Astrocyte (in vitro differentiated cells and primary cell): ENCODE measurements around the gene CDHR5. TPM values are rescaled to one million over a fixed set of nuclear protein-coding genes. Genes with fewer than 3 reads are reported as not detected.
A peak's percentile ranks its signal among the peaks of the same experiment; 100 is the strongest.

Experiments
- DNase-seq: peaks from one replicate; pipeline ENCODE4 v3.0.0-alpha.2; 2010; ENCODE audit warnings: low read depth
- FAIRE-seq: peaks from 2 replicates; lab custom pipeline; 2011; peaks lifted over from hg19 to GRCh38; lab: Jason Lieb, UNC
- H2AFZ ChIP-seq: 2 replicates; pipeline ENCODE4 v1.6.0; 2012; ENCODE audit warnings: low read depth, low read length, inconsistent platforms
- H3K27ac ChIP-seq: 2 replicates; pipeline ENCODE4 v1.5.1; 2011; ENCODE audit warnings: low read depth, low read length, inconsistent platforms
- H3K27me3 ChIP-seq: 2 replicates; pipeline ENCODE4 v1.6.0; 2011; ENCODE audit warnings: low read length, inconsistent platforms; ENCODE audit not compliant: insufficient read depth
- H3K36me3 ChIP-seq: 2 replicates; pipeline ENCODE4 v1.5.1; 2011; ENCODE audit warnings: low read length, inconsistent platforms; ENCODE audit not compliant: insufficient read depth
- H3K4me1 ChIP-seq: 2 replicates; pipeline ENCODE4 v1.5.1; 2011; ENCODE audit warnings: low read length, inconsistent platforms; ENCODE audit not compliant: insufficient read depth
- H3K4me2 ChIP-seq: 2 replicates; pipeline ENCODE4 v1.6.0; 2012; ENCODE audit warnings: low read length, inconsistent platforms
- H3K4me3 ChIP-seq: 2 replicates; pipeline ENCODE4 v1.5.1; 2011; ENCODE audit warnings: low read depth, mild to moderate bottlenecking, low read length, inconsistent platforms; ENCODE audit not compliant: insufficient read depth
- H3K79me2 ChIP-seq: 2 replicates; pipeline ENCODE4 v1.6.0; 2012; ENCODE audit warnings: mild to moderate bottlenecking, low read length, inconsistent platforms; ENCODE audit not compliant: insufficient read depth
- H3K9ac ChIP-seq: 2 replicates; pipeline ENCODE4 v1.6.0; 2012; ENCODE audit warnings: mild to moderate bottlenecking, low read length, inconsistent platforms
- H3K9me3 ChIP-seq: 2 replicates; pipeline ENCODE4 v1.5.1; 2012; ENCODE audit warnings: low read depth, mild to moderate bottlenecking, low read length, inconsistent platforms; ENCODE audit not compliant: insufficient read depth
- H4K20me1 ChIP-seq: 2 replicates; pipeline ENCODE4 v1.6.0; 2012; ENCODE audit warnings: low read length, inconsistent platforms; ENCODE audit not compliant: insufficient read depth
- H3K27ac Mint-ChIP-seq: one replicate; pipeline ENCODE4 v1.8.0; 2021; ENCODE audit warnings: mild to moderate bottlenecking, mixed read lengths; ENCODE audit not compliant: unreplicated experiment
- H3K27me3 Mint-ChIP-seq: one replicate; pipeline ENCODE4 v1.8.0; 2021; ENCODE audit warnings: low read depth, mixed read lengths; ENCODE audit not compliant: unreplicated experiment
- H3K36me3 Mint-ChIP-seq: one replicate; pipeline ENCODE4 v1.8.0; 2021; ENCODE audit warnings: low read depth, mixed read lengths; ENCODE audit not compliant: unreplicated experiment
- H3K4me1 Mint-ChIP-seq: one replicate; pipeline ENCODE4 v1.8.0; 2021; ENCODE audit warnings: low read depth, mixed read lengths; ENCODE audit not compliant: unreplicated experiment
- H3K4me3 Mint-ChIP-seq: one replicate; pipeline ENCODE4 v1.8.0; 2021; ENCODE audit warnings: mild to moderate bottlenecking, moderate library complexity, mixed read lengths; ENCODE audit not compliant: unreplicated experiment
- H3K9me3 Mint-ChIP-seq: one replicate; pipeline ENCODE4 v1.8.0; 2021; ENCODE audit warnings: mild to moderate bottlenecking, mixed read lengths; ENCODE audit not compliant: unreplicated experiment
- CTCF ChIP-seq: IDR thresholded peaks from 2 replicates; pipeline ENCODE4 v1.5.1; 2011; ENCODE audit warnings: low read depth, mild to moderate bottlenecking, inconsistent platforms, low read length, moderate library complexity; ENCODE audit not compliant: insufficient read depth
- EZH2 ChIP-seq: IDR thresholded peaks from 2 replicates; pipeline ENCODE4 v1.6.1; 2012; ENCODE audit warnings: mild to moderate bottlenecking, low read length, inconsistent platforms; ENCODE audit not compliant: insufficient read depth
- total RNA-seq: library from RNA; stranded (reverse); gene quantifications from 2 replicates; pipeline ENCODE4 v1.2.1, GENCODE V29; 2021

Gene CDHR5
- total RNA-seq, 1 donor from 2014 or later: not detected

DNA sequence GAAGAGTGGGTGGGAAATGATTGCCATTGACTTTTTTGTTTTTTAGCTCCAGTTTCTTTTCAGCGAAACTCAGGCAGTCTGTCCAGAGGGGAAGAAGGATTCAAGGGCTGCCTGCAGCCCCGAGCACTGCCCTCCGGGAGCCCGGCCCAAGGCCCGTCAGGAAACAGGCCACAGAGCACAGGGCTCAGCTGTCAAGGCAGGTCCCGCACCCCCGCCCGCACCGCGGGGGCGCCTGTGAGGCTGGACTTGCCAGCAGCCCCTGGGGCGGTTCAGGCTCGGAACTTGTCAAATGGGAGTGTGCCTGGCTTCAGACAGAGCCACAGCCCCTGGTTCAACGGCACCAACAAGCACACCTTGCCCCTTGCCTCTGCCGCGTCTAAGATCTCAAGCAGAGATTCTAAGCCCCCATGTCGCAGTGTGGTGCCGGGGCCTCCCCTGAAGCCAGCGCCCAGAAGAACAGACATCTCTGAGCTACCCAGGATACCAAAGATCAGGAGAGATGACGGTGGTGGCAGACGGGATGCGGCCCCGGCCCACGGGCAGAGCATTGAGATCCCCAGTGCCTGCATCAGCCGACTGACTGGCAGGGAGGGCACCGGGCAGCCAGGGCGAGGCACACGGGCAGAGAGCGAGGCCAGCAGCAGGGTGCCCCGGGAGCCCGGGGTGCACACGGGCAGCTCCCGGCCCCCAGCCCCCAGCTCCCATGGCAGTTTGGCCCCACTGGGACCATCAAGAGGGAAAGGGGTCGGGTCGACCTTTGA lies 17.6 kb downstream of the CDHR5 start:
- no peak for FAIRE-seq
- H3K27me3 ChIP-seq: no peaks in the 10 kb centered on the region
- no peak overlapping the region for H3K4me2 ChIP-seq
- H3K27ac ChIP-seq: peak overlapping the region; percentile 50
- no peaks in the 10 kb centered on the region for H3K9me3 ChIP-seq
- H3K4me3 ChIP-seq: no peak overlapping the region
- TF ChIP-seq CTCF (no peak), EZH2 (no peak)
- no peaks in the 10 kb centered on the region for H3K9me3 Mint-ChIP-seq
- no peak overlapping the region for H3K4me3 Mint-ChIP-seq
- H3K9ac ChIP-seq: no peak overlapping the region
- H3K4me1 ChIP-seq: peaks cover 4% of the 10 kb centered on the region
- H3K36me3 Mint-ChIP-seq: peaks cover 14% of the 10 kb centered on the region
- no peak overlapping the region for H2AFZ ChIP-seq
- H3K79me2 ChIP-seq: peaks cover 14% of the 10 kb centered on the region
- no peaks in the 10 kb centered on the region for H3K27me3 Mint-ChIP-seq
- peaks cover 64% of the 10 kb centered on the region for H4K20me1 ChIP-seq
- no peak for DNase-seq
- H3K27ac Mint-ChIP-seq: no peak overlapping the region
- peaks cover 38% of the 10 kb centered on the region for H3K36me3 ChIP-seq
- H3K4me1 Mint-ChIP-seq: peaks cover 2% of the 10 kb centered on the region

DNA sequence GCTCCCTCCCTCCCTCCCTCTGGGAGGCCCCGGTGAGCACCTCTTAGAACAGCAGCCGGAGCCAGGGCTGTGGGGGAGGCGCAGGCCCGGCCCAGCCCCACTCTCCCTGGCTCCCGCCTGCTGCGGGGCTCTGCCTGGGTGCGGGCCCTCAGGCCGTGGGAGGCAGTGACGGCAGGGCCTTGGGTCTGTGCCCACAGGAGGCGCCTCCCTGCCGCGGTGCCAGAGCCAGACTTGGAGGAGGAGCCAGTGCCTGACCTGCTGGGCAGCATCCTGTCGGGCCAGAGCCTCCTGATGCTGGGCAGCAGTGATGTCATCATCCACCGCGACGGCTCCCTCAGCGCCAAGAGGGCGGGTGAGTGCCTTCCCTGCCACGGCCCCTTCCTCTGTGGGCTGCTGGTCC lies 18.5 kb downstream of the CDHR5 start:
- Histone ChIP-seq H3K79me2 (peaks cover 17% of the 10 kb centered on the region), H3K4me1 (peaks cover 4% of the 10 kb centered on the region), H3K36me3 (peaks cover 44% of the 10 kb centered on the region), H4K20me1 (peaks cover 61% of the 10 kb centered on the region), H3K9ac (peak overlapping the region; percentile 23), H3K27me3 (no peaks in the 10 kb centered on the region), H3K4me2 (no peak overlapping the region), H3K27ac (peak overlapping the region; percentile 50), H2AFZ (no peak overlapping the region), H3K9me3 (no peaks in the 10 kb centered on the region), H3K4me3 (no peak overlapping the region)
- H3K27me3 Mint-ChIP-seq: no peaks in the 10 kb centered on the region
- no peak overlapping the region for H3K4me3 Mint-ChIP-seq
- H3K9me3 Mint-ChIP-seq: no peaks in the 10 kb centered on the region
- no peaks in the 10 kb centered on the region for H3K4me1 Mint-ChIP-seq
- no peak overlapping the region for H3K27ac Mint-ChIP-seq
- H3K36me3 Mint-ChIP-seq: peaks cover 15% of the 10 kb centered on the region
- FAIRE-seq (no peak), DNase-seq (peak; percentile 58)
- no peak for TF ChIP-seq EZH2
- TF ChIP-seq CTCF: no peak
